IPS DF 6.9 (cell line): ENCODE measurements around the gene TCF4.

Source experiments
- DNase-seq: peaks from one replicate; pipeline ENCODE4 v3.0.0-alpha.2; 2013; ENCODE audit warnings: low read depth, low spot score
- H3K27ac ChIP-seq: one replicate; pipeline ENCODE4 v1.5.1; 2013; ENCODE audit warnings: low read length, control low read depth
- H3K27me3 ChIP-seq: 2 replicates; pipeline ENCODE4 v1.6.1; 2013; ENCODE audit warnings: mild to moderate bottlenecking, low read length; ENCODE audit not compliant: control insufficient read depth, insufficient read depth
- H3K36me3 ChIP-seq: 2 replicates; pipeline ENCODE4 v1.6.1; 2013; ENCODE audit warnings: low read length; ENCODE audit not compliant: control insufficient read depth, insufficient read depth
- H3K4me1 ChIP-seq: 2 replicates; pipeline ENCODE4 v1.6.1; 2013; ENCODE audit warnings: low read length; ENCODE audit not compliant: control insufficient read depth, insufficient read depth
- H3K4me3 ChIP-seq: 2 replicates; pipeline ENCODE4 v1.5.1; 2013; ENCODE audit warnings: mild to moderate bottlenecking, low read length
- H3K9me3 ChIP-seq: 2 replicates; pipeline ENCODE4 v1.6.1; 2013; ENCODE audit warnings: low read length, inconsistent platforms; ENCODE audit not compliant: control insufficient read depth, insufficient read depth
- WGBS: extraction: QIAGEN DNeasy Blood & Tissue Kit; methylation state at CpG from one replicate; pipeline ENCODE4 v1.1.7; 2013; ENCODE audit warnings: mixed read lengths, missing lambda C conversion rate; ENCODE audit not compliant: insufficient read length, insufficient coverage; 5-methylcytosine and 5-hydroxymethylcytosine counted together

TCF4 gene

DNA sequence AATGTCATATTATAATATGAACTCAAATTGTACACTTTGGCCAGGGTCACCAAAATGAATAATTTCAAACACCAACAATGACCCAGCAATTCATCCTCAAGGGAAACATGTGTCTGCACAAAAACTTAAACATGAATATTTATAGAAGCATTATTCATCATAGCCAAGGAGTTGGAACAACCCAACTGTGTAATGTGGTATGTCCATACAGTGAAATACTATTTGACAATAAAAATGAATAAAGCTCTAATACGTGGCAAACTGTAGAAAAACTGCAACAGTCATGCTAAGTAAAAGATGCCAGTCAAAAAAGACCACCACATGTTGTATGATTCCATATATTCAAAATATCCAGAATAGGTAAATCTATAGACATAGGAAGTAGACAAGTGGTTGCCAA, 334.2 kb downstream of the TCF4 start:
- no peaks in the 10 kb centered on the region for H3K9me3 ChIP-seq
- DNase-seq = no peak
- H3K4me3 ChIP-seq = no peak overlapping the region
- no peak overlapping the region for H3K27ac ChIP-seq
- no peaks in the 10 kb centered on the region for H3K36me3 ChIP-seq
- WGBS = no CpG with 5 or more reads among the region's 1 CpG
- H3K27me3 ChIP-seq = no peaks in the 10 kb centered on the region
- H3K4me1 ChIP-seq = no peaks in the 10 kb centered on the region

GRCh38 chr18:55252901-55253300, 335.1 kb downstream of the TCF4 start:
- Histone ChIP-seq H3K9me3 (no peaks in the 10 kb centered on the region), H3K4me3 (no peak overlapping the region), H3K4me1 (no peaks in the 10 kb centered on the region), H3K36me3 (no peaks in the 10 kb centered on the region), H3K27me3 (no peaks in the 10 kb centered on the region), H3K27ac (no peak overlapping the region)
- no CpG with 5 or more reads among the region's 2 CpGs for WGBS
- no peak for DNase-seq

DNA sequence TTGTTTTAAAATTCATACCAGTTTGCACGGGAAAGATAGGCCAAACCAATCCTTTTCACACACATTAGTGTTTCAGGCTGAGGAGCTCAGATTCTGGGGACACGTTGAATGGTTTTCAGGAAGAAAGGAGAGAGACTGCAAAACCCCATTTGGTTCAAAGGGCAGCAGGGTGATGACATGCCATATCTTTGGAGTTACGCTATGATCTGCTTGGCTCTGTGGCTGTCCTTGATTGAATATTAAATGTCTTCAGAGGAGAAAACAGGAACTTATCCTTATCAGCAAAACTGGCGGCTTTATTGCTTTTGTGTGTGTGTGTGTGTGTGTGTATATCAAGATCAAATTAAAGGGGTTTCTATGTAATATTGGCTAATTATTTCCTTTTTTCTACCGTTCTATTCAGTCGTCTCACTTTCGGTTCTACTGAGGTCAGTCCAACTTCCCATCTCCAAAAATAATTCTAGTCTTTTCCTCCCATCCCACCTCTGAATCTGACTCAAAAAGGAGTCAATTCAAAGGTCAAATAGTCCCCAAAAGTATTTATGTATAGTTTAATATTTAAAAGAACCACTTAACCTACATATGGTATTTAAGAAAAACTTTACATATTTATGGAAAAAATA, 335.8 kb downstream of the TCF4 start:
- H3K36me3 ChIP-seq = 0 out of 2 replicates have a peak, but pooled peaks cover 3% of the 10 kb centered on the region

GRCh38 chr18:55251254-55251971, 336.6 kb downstream of the TCF4 start:
- DNase-seq = no peak
- Histone ChIP-seq H3K4me3 (no peak overlapping the region), H3K36me3 (0 out of 2 replicates have a peak, but pooled peaks cover 3% of the 10 kb centered on the region), H3K27ac (no peak overlapping the region), H3K4me1 (no peaks in the 10 kb centered on the region), H3K9me3 (no peaks in the 10 kb centered on the region), H3K27me3 (no peaks in the 10 kb centered on the region)
- WGBS = no CpG with 5 or more reads among the region's 13 CpGs

More for the DNA sequence above, 335.8 kb downstream of the TCF4 start:
- no peaks in the 10 kb centered on the region for H3K9me3 ChIP-seq
- WGBS = no CpG with 5 or more reads among the region's 7 CpGs
- no peaks in the 10 kb centered on the region for H3K4me1 ChIP-seq
- H3K27ac ChIP-seq = no peak overlapping the region
- H3K27me3 ChIP-seq = no peaks in the 10 kb centered on the region
- DNase-seq = no peak
- no peak overlapping the region for H3K4me3 ChIP-seq

GRCh38 chr18:55250768-55251173, 337.2 kb downstream of the TCF4 start:
- no peak for DNase-seq
- Histone ChIP-seq H3K27ac (no peak overlapping the region), H3K36me3 (0 out of 2 replicates have a peak, but pooled peaks cover 3% of the 10 kb centered on the region), H3K9me3 (no peaks in the 10 kb centered on the region), H3K4me1 (no peaks in the 10 kb centered on the region), H3K27me3 (no peaks in the 10 kb centered on the region), H3K4me3 (no peak overlapping the region)
- no CpG with 5 or more reads among the region's 4 CpGs for WGBS

DNA sequence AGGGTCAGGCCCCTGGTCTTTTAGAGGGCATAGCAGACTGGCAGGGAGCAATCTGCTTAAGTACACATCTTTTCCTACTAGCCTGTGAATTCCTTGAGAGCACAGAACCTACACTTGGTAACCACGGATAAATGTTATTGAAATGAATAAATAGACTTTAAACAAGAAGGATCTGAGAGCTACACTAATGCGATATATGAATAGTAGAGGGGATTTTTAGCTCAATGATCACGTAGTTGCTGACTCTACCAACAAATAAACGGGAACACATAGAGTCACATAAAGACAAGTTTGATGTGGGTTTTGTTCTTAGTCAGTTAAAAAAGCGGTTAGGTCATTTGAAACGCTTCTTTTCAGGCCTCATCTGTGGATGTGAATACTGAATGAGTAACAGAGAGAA, 338.4 kb downstream of the TCF4 start:
- H3K27me3 ChIP-seq = no peaks in the 10 kb centered on the region
- no peaks in the 10 kb centered on the region for H3K4me1 ChIP-seq
- WGBS = 100% methylated on average over 1 of the region's 6 CpGs
- no peaks in the 10 kb centered on the region for H3K9me3 ChIP-seq
- H3K36me3 ChIP-seq = 0 out of 2 replicates have a peak, but pooled peaks cover 3% of the 10 kb centered on the region
- no peak overlapping the region for H3K27ac ChIP-seq
- H3K4me3 ChIP-seq = no peak overlapping the region
- no peak for DNase-seq

DNA sequence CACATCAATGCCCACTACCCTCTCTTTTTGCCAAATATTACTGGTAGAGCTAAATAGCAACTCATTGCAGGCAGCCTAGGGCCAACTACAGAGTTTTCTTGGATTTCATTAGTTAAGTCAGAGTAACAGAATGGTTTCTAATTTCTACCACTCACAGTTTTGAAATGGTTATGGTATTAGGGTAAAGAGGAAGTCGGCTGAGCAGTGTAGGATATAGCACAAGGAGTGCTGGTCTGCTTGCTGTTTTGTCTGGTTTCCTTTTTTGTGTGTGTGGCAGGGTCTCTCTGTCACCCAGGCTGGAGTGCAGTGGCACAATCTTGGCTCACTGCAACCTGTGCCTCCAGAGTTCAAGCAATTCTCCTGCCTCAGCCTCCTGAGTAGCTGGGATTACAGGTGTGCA, 339.5 kb downstream of the TCF4 start:
- WGBS = no CpG with 5 or more reads among the region's 1 CpG
- DNase-seq = no peak

GRCh38 chr18:55247032-55247431, 341.0 kb downstream of the TCF4 start:
- WGBS = no CpG with 5 or more reads among the region's 5 CpGs
- Histone ChIP-seq H3K9me3 (no peaks in the 10 kb centered on the region), H3K27ac (no peak overlapping the region), H3K4me1 (no peaks in the 10 kb centered on the region), H3K27me3 (no peaks in the 10 kb centered on the region), H3K36me3 (0 out of 2 replicates have a peak, but pooled peaks cover 3% of the 10 kb centered on the region), H3K4me3 (no peak overlapping the region)
- no peak for DNase-seq

More for the DNA sequence above, 339.5 kb downstream of the TCF4 start:
- no peaks in the 10 kb centered on the region for H3K4me1 ChIP-seq
- no peaks in the 10 kb centered on the region for H3K27me3 ChIP-seq
- H3K9me3 ChIP-seq = no peaks in the 10 kb centered on the region
- 0 out of 2 replicates have a peak, but pooled peaks cover 3% of the 10 kb centered on the region for H3K36me3 ChIP-seq
- no peak overlapping the region for H3K27ac ChIP-seq
- no peak overlapping the region for H3K4me3 ChIP-seq

GRCh38 chr18:55246278-55246677, 341.7 kb downstream of the TCF4 start:
- H3K27ac ChIP-seq = no peak overlapping the region
- H3K9me3 ChIP-seq = no peaks in the 10 kb centered on the region
- H3K4me1 ChIP-seq = no peaks in the 10 kb centered on the region
- H3K27me3 ChIP-seq = no peaks in the 10 kb centered on the region
- DNase-seq = no peak
- H3K36me3 ChIP-seq = 0 out of 2 replicates have a peak, but pooled peaks cover 3% of the 10 kb centered on the region
- H3K4me3 ChIP-seq = no peak overlapping the region

GRCh38 chr18:55245211-55245614, 342.8 kb downstream of the TCF4 start:
- H3K4me3 ChIP-seq = no peak overlapping the region
- DNase-seq = no peak
- no peaks in the 10 kb centered on the region for H3K27me3 ChIP-seq
- H3K4me1 ChIP-seq = no peaks in the 10 kb centered on the region
- H3K9me3 ChIP-seq = no peaks in the 10 kb centered on the region
- H3K27ac ChIP-seq = no peak overlapping the region
- no CpG with 5 or more reads among the region's 4 CpGs for WGBS
- H3K36me3 ChIP-seq = 0 out of 2 replicates have a peak, but pooled peaks cover 3% of the 10 kb centered on the region
